Measurements from ENCODE around the gene KSR1.

DNA sequence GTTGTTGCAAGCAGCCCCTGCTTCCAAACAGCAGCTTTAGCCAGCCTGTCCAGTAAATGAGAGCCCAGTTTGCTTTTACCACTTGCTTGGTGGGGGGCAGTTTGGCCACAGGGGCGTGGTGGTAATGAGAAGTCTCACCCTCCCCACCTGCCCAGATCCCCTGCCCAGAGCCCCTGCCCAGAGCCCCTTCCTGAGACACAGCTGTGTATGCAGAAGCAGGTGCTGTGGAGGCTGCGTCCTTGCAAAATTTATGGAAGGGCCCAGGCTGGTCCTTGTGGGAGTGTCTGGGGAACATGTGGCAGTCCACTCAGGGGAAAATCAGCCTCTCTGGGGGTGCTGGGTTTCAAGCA is 147.1 kb downstream of the KSR1 start:
- TF ChIP-seq, protein P1, sequence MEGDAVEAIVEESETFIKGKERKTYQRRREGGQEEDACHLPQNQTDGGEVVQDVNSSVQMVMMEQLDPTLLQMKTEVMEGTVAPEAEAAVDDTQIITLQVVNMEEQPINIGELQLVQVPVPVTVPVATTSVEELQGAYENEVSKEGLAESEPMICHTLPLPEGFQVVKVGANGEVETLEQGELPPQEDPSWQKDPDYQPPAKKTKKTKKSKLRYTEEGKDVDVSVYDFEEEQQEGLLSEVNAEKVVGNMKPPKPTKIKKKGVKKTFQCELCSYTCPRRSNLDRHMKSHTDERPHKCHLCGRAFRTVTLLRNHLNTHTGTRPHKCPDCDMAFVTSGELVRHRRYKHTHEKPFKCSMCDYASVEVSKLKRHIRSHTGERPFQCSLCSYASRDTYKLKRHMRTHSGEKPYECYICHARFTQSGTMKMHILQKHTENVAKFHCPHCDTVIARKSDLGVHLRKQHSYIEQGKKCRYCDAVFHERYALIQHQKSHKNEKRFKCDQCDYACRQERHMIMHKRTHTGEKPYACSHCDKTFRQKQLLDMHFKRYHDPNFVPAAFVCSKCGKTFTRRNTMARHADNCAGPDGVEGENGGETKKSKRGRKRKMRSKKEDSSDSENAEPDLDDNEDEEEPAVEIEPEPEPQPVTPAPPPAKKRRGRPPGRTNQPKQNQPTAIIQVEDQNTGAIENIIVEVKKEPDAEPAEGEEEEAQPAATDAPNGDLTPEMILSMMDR (IDR thresholded peaks at IDR 0.05; ENCODE audit: poor library complexity, severe bottlenecking), result no peak
- no peak for TF ChIP-seq EZH2 (IDR thresholded peaks at IDR 0.05; ENCODE audit: borderline replicate concordance, insufficient read depth, low read length, poor library complexity, severe bottlenecking)
- no peak for TF ChIP-seq EP300 (conservative IDR thresholded peaks at IDR 0.05; ENCODE audit: poor library complexity, severe bottlenecking)
- no peak for TF ChIP-seq TAF1 (IDR thresholded peaks at IDR 0.05; ENCODE audit: low read depth)
- TF ChIP-seq POLR2AphosphoS5 (IDR thresholded peaks at IDR 0.05), result no peak
- no peak for TF ChIP-seq RAD21 (conservative IDR thresholded peaks at IDR 0.05)
- peak; percentile 42 for TF ChIP-seq SMC3 (conservative IDR thresholded peaks at IDR 0.05; ENCODE audit: poor library complexity)
- TF ChIP-seq REST (IDR thresholded peaks at IDR 0.05; ENCODE audit: borderline replicate concordance), result no peak
- TF ChIP-seq MXI1 (conservative IDR thresholded peaks at IDR 0.05; ENCODE audit: poor library complexity, severe bottlenecking), result no peak
